Suprapubic skin (tissue), 4 donors: ENCODE measurements around the gene CCL8. TPM values are rescaled to one million over a fixed set of nuclear protein-coding genes. Genes with fewer than 3 reads are reported as not detected.

Experiments used
- DNase-seq, 2 donors: peaks; one replicate each; pipeline ENCODE4 v3.0.0-alpha.2; 2019; ENCODE audit warnings: low spot score in 2 of 2
- H3K27ac ChIP-seq: fragments of 200-600 bp; sonication (generic); one replicate; pipeline ENCODE4 v1.5.1; 2019
- H3K27me3 ChIP-seq: fragments of 200-600 bp; sonication (generic); one replicate; pipeline ENCODE4 v1.5.1; 2019
- H3K36me3 ChIP-seq: fragments of 200-600 bp; sonication (generic); one replicate; pipeline ENCODE4 v1.5.1; 2019
- H3K4me1 ChIP-seq: fragments of 200-600 bp; sonication (generic); one replicate; pipeline ENCODE4 v1.5.1; 2019
- H3K4me3 ChIP-seq: fragments of 200-600 bp; sonication (generic); one replicate; pipeline ENCODE4 v1.5.1; 2019; ENCODE audit warnings: mild to moderate bottlenecking
- H3K9me3 ChIP-seq: fragments of 200-600 bp; sonication (generic); one replicate; pipeline ENCODE4 v1.5.1; 2019
- CTCF ChIP-seq, 2 donors: fragments of 200-600 bp in 1 of 2; fragments of 450-650 bp in 1 of 2; sonication (generic) in 1 of 2; IDR thresholded peaks; one replicate each; pipeline ENCODE4 v1.5.1; 2016 to 2019; ENCODE audit warnings: antibody characterized with exemption in 2 of 2, mild to moderate bottlenecking in 1 of 2, moderate library complexity in 1 of 2
- EP300 ChIP-seq: sonication (generic); formaldehyde crosslinking; IDR thresholded peaks from one replicate; pipeline ENCODE4 v1.6.1; 2017; ENCODE audit warnings: antibody characterized with exemption
- POLR2A ChIP-seq, 2 donors: fragments of 450-650 bp; IDR thresholded peaks; one replicate each; pipeline ENCODE4 v1.6.1; 2017; ENCODE audit warnings: antibody characterized with exemption in 2 of 2, mild to moderate bottlenecking in 2 of 2, moderate library complexity in 2 of 2
- POLR2AphosphoS5 ChIP-seq, 3 donors: sonication (generic); formaldehyde crosslinking; IDR thresholded peaks; one replicate each; pipeline ENCODE4 v1.6.1; 2017; ENCODE audit warnings: antibody characterized with exemption in 3 of 3
- WGBS: methylation state at CpG from one replicate; pipeline ENCODE4 v1.1.5; 2018; 5-methylcytosine and 5-hydroxymethylcytosine counted together
- total RNA-seq, 4 donors: library from RNA; depleted of rRNA; stranded (reverse); fragments of >200 nt; gene quantifications; one replicate each; pipeline ENCODE4 v1.1.0, GENCODE V29; 2016

CCL8 gene
- total RNA-seq, 4 donors from 2014 or later = 0.64 to 2.2 TPM; not detected in 2

GRCh38 chr17:34368946-34369500, 49.8 kb downstream of the CCL8 start:
- DNase-seq = no peak
- H3K27ac ChIP-seq = no peak overlapping the region
- no peaks in the 10 kb centered on the region for H3K36me3 ChIP-seq
- TF ChIP-seq EP300 = no peak
- TF ChIP-seq POLR2AphosphoS5 (IDR thresholded peaks at IDR 0.05) = no peak
- H3K4me3 ChIP-seq = no peak overlapping the region
- peaks cover 21% of the 10 kb centered on the region for H3K27me3 ChIP-seq
- WGBS = 53% methylated on average over 4 of the region's 4 CpGs
- peaks cover 2% of the 10 kb centered on the region for H3K4me1 ChIP-seq
- no peaks in the 10 kb centered on the region for H3K9me3 ChIP-seq

- Histone ChIP-seq H3K4me1 (peaks cover 2% of the 10 kb centered on the region), H3K27ac (no peak overlapping the region), H3K36me3 (no peaks in the 10 kb centered on the region), H3K9me3 (no peaks in the 10 kb centered on the region), H3K27me3 (peaks cover 16% of the 10 kb centered on the region), H3K4me3 (no peak overlapping the region)
- DNase-seq = no peak
- WGBS = 88% methylated on average over 3 of the region's 3 CpGs
- no peak for TF ChIP-seq POLR2A (IDR thresholded peaks at IDR 0.05)
- no peak for TF ChIP-seq CTCF (IDR thresholded peaks at IDR 0.05)
- TF ChIP-seq EP300 = no peak
- TF ChIP-seq POLR2AphosphoS5 (IDR thresholded peaks at IDR 0.05) = no peak
Measured at GRCh38 chr17:34369571-34369970, 50.3 kb downstream of the CCL8 start.

GRCh38 chr17:34370376-34370996, 51.3 kb downstream of the CCL8 start:
- TF ChIP-seq POLR2AphosphoS5 (IDR thresholded peaks at IDR 0.05) (no peak), EP300 (no peak), POLR2A (IDR thresholded peaks at IDR 0.05) (no peak), CTCF (IDR thresholded peaks at IDR 0.05) (no peak)
- H3K4me3 ChIP-seq = no peak overlapping the region
- peaks cover 2% of the 10 kb centered on the region for H3K4me1 ChIP-seq
- H3K27ac ChIP-seq = no peak overlapping the region
- WGBS = 100% methylated on average over 1 of the region's 5 CpGs
- no peak for DNase-seq
- H3K36me3 ChIP-seq = no peaks in the 10 kb centered on the region
- H3K27me3 ChIP-seq = peaks cover 16% of the 10 kb centered on the region
- no peaks in the 10 kb centered on the region for H3K9me3 ChIP-seq

- no peaks in the 10 kb centered on the region for H3K9me3 ChIP-seq
- TF ChIP-seq CTCF (IDR thresholded peaks at IDR 0.05) (no peak), POLR2A (IDR thresholded peaks at IDR 0.05) (no peak), POLR2AphosphoS5 (IDR thresholded peaks at IDR 0.05) (no peak), EP300 (no peak)
- no peak overlapping the region for H3K4me3 ChIP-seq
- WGBS = 66% methylated on average over 3 of the region's 3 CpGs
- peaks cover 12% of the 10 kb centered on the region for H3K27me3 ChIP-seq
- H3K36me3 ChIP-seq = no peaks in the 10 kb centered on the region
- no peak overlapping the region for H3K27ac ChIP-seq
- no peak for DNase-seq
- H3K4me1 ChIP-seq = peaks cover 2% of the 10 kb centered on the region
Measured at GRCh38 chr17:34370997-34371395, 51.8 kb downstream of the CCL8 start.

Other genes starting within 250 kb of the CCL8 start
- gene CCL2, start 64.2 kb upstream of the CCL8 start, total RNA-seq = 10 to 100 TPM in 2 of 4 donors, 1 to 10 TPM in 2; 7.1 to 26.9 (median 14.0) TPM
- 1 to 10 TPM in 1 of 4 donors, not detected in 3; 1.5 TPM for gene CCL7, start 49.2 kb upstream of the CCL8 start, total RNA-seq
- not detected for gene CCL11, start 33.7 kb upstream of the CCL8 start, total RNA-seq
- 1 to 10 TPM in 1 of 4 donors, not detected in 3; 1.6 TPM for gene CCL13, start 37.0 kb downstream of the CCL8 start, total RNA-seq
- gene CCL1, start 43.8 kb downstream of the CCL8 start, total RNA-seq = not detected